SH-SY5Y (cell line): ENCODE results near the gene FAM216B.

Experiments
- GATA2 ChIP-seq: IDR thresholded peaks from 2 replicates; pipeline ENCODE4 v1.6.1; 2011; ENCODE audit warnings: mild to moderate bottlenecking, low read depth, low read length
- GATA3 ChIP-seq: IDR thresholded peaks from 2 replicates; pipeline ENCODE4 v1.6.1; 2011; ENCODE audit warnings: low read depth, mild to moderate bottlenecking, low read length, moderate library complexity

DNA sequence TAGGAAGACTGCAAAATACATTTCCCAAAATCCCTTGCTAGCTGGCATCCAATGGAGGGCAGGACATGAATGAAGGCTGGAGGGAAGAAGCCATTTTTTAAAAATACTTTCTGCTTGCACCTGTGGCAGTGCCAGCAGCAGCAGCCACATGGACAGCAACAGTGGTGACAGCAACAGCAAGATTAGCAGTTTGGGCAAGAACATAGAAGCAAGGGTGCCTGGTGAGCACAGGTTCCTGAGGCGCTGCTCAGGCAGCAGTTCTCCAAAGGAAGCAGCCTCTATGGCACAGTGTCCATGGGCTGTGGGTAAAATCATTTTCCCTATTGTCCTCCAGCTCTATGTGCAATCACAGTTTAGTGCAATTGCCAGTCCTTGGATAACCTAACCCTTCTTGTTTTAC lies 1.3 kb upstream of the FAM216B start:
- TF ChIP-seq GATA3 (no peak), GATA2 (no peak)
